Measurements from ENCODE around the gene LAMTOR1. TPM values are rescaled to one million over a fixed set of nuclear protein-coding genes. Genes with fewer than 3 reads are reported as not detected.
A peak's percentile ranks its signal among the peaks of the same experiment; 100 is the strongest.

LAMTOR1 gene
- total RNA-seq, 4 donors from 2014 or later: 116 to 133 (median 128) TPM

DNA sequence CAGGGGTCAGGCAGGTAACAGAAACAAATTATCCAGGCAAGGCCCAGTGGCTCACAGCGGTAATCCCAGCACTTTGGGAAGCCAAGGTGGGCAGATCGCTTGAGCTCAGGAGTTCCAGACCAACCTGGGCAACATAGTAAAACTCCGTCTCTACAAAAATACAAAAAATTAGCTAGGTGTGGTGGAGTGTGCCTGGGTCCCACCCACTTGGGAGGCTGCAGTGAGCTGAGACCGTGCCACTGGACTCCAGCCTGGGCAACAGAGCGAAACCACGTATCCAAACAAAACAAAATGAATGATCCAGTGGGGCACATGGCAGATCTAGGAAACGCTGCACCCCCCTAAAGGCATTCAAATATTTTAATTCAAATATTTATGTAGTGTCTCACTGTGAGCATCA is 32.6 kb downstream of the LAMTOR1 start:
- DNase-seq (ENCODE audit: low spot score in 2 of 2): no peak
- 80 to 85% methylated on average over 7 of the region's 7 CpGs for WGBS, 2 donors
- TF ChIP-seq EP300 (IDR thresholded peaks at IDR 0.05): no peak
- TF ChIP-seq, protein P1, sequence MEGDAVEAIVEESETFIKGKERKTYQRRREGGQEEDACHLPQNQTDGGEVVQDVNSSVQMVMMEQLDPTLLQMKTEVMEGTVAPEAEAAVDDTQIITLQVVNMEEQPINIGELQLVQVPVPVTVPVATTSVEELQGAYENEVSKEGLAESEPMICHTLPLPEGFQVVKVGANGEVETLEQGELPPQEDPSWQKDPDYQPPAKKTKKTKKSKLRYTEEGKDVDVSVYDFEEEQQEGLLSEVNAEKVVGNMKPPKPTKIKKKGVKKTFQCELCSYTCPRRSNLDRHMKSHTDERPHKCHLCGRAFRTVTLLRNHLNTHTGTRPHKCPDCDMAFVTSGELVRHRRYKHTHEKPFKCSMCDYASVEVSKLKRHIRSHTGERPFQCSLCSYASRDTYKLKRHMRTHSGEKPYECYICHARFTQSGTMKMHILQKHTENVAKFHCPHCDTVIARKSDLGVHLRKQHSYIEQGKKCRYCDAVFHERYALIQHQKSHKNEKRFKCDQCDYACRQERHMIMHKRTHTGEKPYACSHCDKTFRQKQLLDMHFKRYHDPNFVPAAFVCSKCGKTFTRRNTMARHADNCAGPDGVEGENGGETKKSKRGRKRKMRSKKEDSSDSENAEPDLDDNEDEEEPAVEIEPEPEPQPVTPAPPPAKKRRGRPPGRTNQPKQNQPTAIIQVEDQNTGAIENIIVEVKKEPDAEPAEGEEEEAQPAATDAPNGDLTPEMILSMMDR (IDR thresholded peaks at IDR 0.05): no peak
- no peak for TF ChIP-seq POLR2A (IDR thresholded peaks at IDR 0.05)
- peak overlapping the region; percentile 10 to 94 (median 78) for H3K27ac ChIP-seq
- no peaks in the 10 kb centered on the region for H3K27me3 ChIP-seq
- peaks cover 0 to 7% (median 0%) of the 10 kb centered on the region in 3 donors for H3K36me3 ChIP-seq
- no peaks in the 10 kb centered on the region for H3K9me3 ChIP-seq
- no peak overlapping the region for H3K4me3 ChIP-seq
- peaks cover 0 to 55% (median 24%) of the 10 kb centered on the region in 4 donors for H3K4me1 ChIP-seq

- peak; percentile 67 to 79 for DNase-seq (ENCODE audit: low spot score in 2 of 2)
- peak; percentile 11 to 28 for TF ChIP-seq POLR2A (IDR thresholded peaks at IDR 0.05)
- TF ChIP-seq EP300 (IDR thresholded peaks at IDR 0.05): peak in 1 of 2 donors; percentile 67
- TF ChIP-seq, protein P1 (IDR thresholded peaks at IDR 0.05): no peak
- Histone ChIP-seq H3K36me3 (peaks cover 0 to 7% (median 0%) of the 10 kb centered on the region in 3 donors), H3K27me3 (no peaks in the 10 kb centered on the region), H3K9me3 (no peaks in the 10 kb centered on the region), H3K27ac (peak overlapping the region; percentile 10 to 94 (median 78)), H3K4me3 (no peak overlapping the region), H3K4me1 (peaks cover 0 to 55% (median 24%) of the 10 kb centered on the region in 4 donors)
- 0% methylated on average over 2 of the region's 2 CpGs for WGBS, 2 donors
Observed at GRCh38 chr11:72069787-72070251, 33.3 kb downstream of the LAMTOR1 start.

- Histone ChIP-seq H3K36me3 (peaks cover 0 to 7% (median 0%) of the 10 kb centered on the region in 3 donors), H3K4me3 (no peak overlapping the region), H3K27ac (peak overlapping the region; percentile 10 to 94 (median 78)), H3K9me3 (no peaks in the 10 kb centered on the region), H3K4me1 (peaks cover 0 to 55% (median 24%) of the 10 kb centered on the region in 4 donors), H3K27me3 (no peaks in the 10 kb centered on the region)
- TF ChIP-seq, protein P1 (IDR thresholded peaks at IDR 0.05): no peak
- TF ChIP-seq EP300 (IDR thresholded peaks at IDR 0.05) (no peak), POLR2A (IDR thresholded peaks at IDR 0.05) (no peak)
- no peak for DNase-seq (ENCODE audit: low spot score in 2 of 2)
Observed at GRCh38 chr11:72069200-72069599, 33.9 kb downstream of the LAMTOR1 start.

- peaks cover 0 to 7% (median 0%) of the 10 kb centered on the region in 3 donors for H3K36me3 ChIP-seq
- no peak for DNase-seq (ENCODE audit: low spot score in 2 of 2)
- no peaks in the 10 kb centered on the region for H3K27me3 ChIP-seq
- no peak for TF ChIP-seq POLR2A (IDR thresholded peaks at IDR 0.05)
- peaks cover 0 to 55% (median 24%) of the 10 kb centered on the region in 4 donors for H3K4me1 ChIP-seq
- H3K4me3 ChIP-seq: no peak overlapping the region
- peak overlapping the region in 2 of 4 donors; percentile 61 to 86 for H3K27ac ChIP-seq
- H3K9me3 ChIP-seq: no peaks in the 10 kb centered on the region
Observed at GRCh38 chr11:72067676-72068075, 35.4 kb downstream of the LAMTOR1 start.

- Histone ChIP-seq H3K4me1 (peaks cover 0 to 52% (median 24%) of the 10 kb centered on the region in 4 donors), H3K36me3 (peaks cover 0 to 7% (median 0%) of the 10 kb centered on the region in 3 donors), H3K9me3 (no peaks in the 10 kb centered on the region), H3K27ac (peak overlapping the region in 2 of 4 donors; percentile 43 to 61), H3K4me3 (no peak overlapping the region), H3K27me3 (no peaks in the 10 kb centered on the region)
- no peak for DNase-seq (ENCODE audit: low spot score in 2 of 2)
- no peak for TF ChIP-seq EP300 (IDR thresholded peaks at IDR 0.05)
- no peak for TF ChIP-seq POLR2A (IDR thresholded peaks at IDR 0.05)
- TF ChIP-seq, protein P1 (IDR thresholded peaks at IDR 0.05): no peak
Observed at GRCh38 chr11:72067266-72067665, 35.8 kb downstream of the LAMTOR1 start.
